Purkinje cell (primary cell): ENCODE results near the gene ORC5. TPM values are rescaled to one million over a fixed set of nuclear protein-coding genes. Genes with fewer than 3 reads are reported as not detected.

Experiments
- polyA plus RNA-seq: library from polyadenylated mRNA; unstranded; fragments of >200 nt; fragmentation: Nextera tagmentation; gene quantifications from 2 replicates; pipeline ENCODE4 v1.2.1, GENCODE V29; 2014

ORC5 gene
- 49.4 and 49.6 TPM in 2 replicates for polyA plus RNA-seq

GRCh38 chr7:104207731-104208420 lies at the start of gene ORC5:
Gene ORC5, minus strand, starts transcription at chr7:104208013. Its CDS starts 109 bp downstream, at chr7:104207904.

Other genes with a start within 250 kb of the ORC5 start
- 10.6 and 13.6 TPM in 2 replicates for gene RELN, start 218.4 kb downstream of the ORC5 start, polyA plus RNA-seq
- gene LHFPL3, start 120.6 kb upstream of the ORC5 start, polyA plus RNA-seq, result 12.0 and 15.5 TPM in 2 replicates